MM.1S (cell line): ENCODE measurements around the gene FGD4.

ENCODE experiments used
- DNase-seq: peaks from one replicate; pipeline ENCODE4 v3.0.0-alpha.2; 2015
- H2AFZ ChIP-seq: fragments of 300-600 bp; sonication (generic); 2 replicates; pipeline ENCODE4 v1.6.0; 2016; ENCODE audit warnings: antibody characterized with exemption, low read length
- H3F3A ChIP-seq: fragments of 300-600 bp; sonication (generic); 2 replicates; pipeline ENCODE4 v1.6.1; 2016; ENCODE audit warnings: mild to moderate bottlenecking, antibody characterized with exemption, low read length, moderate library complexity, mixed read lengths; ENCODE audit not compliant: insufficient read depth
- H3K27ac ChIP-seq: fragments of 300-600 bp; sonication (generic); 2 replicates; pipeline ENCODE4 v1.5.1; 2016; ENCODE audit warnings: mild to moderate bottlenecking, low read length
- H3K27me3 ChIP-seq: fragments of 300-600 bp; sonication (generic); replicated peaks from 2 replicates; pipeline ENCODE4 v1.6.0; 2016; ENCODE audit warnings: low read length; ENCODE audit not compliant: insufficient read depth
- H3K36me3 ChIP-seq: fragments of 300-600 bp; sonication (generic); replicated peaks from 2 replicates; pipeline ENCODE4 v1.6.1; 2016; ENCODE audit warnings: mild to moderate bottlenecking, low read length, mixed read lengths; ENCODE audit not compliant: insufficient read depth
- H3K4me1 ChIP-seq: fragments of 300-600 bp; sonication (generic); 2 replicates; pipeline ENCODE4 v1.6.1; 2016; ENCODE audit warnings: low read length, mixed read lengths
- H3K4me2 ChIP-seq: fragments of 300-600 bp; sonication (generic); 2 replicates; pipeline ENCODE4 v1.6.0; 2016; ENCODE audit warnings: low read depth, low read length
- H3K4me3 ChIP-seq: fragments of 300-600 bp; sonication (generic); 2 replicates; pipeline ENCODE4 v1.5.1; 2016; ENCODE audit warnings: low read length, mixed read lengths
- H3K79me2 ChIP-seq: fragments of 300-600 bp; sonication (generic); 2 replicates; pipeline ENCODE4 v1.6.1; 2016; ENCODE audit warnings: mixed run types, low read length, mixed read lengths
- H3K9ac ChIP-seq: fragments of 300-600 bp; sonication (generic); 2 replicates; pipeline ENCODE4 v1.6.1; 2016; ENCODE audit warnings: low read length, mixed read lengths
- H3K9me2 ChIP-seq: fragments of 300-600 bp; sonication (generic); replicated peaks from 2 replicates; pipeline ENCODE4 v1.6.1; 2016; ENCODE audit warnings: mild to moderate bottlenecking, low read length, mixed read lengths; ENCODE audit not compliant: insufficient read depth
- H3K9me3 ChIP-seq: fragments of 300-600 bp; sonication (generic); replicated peaks from 2 replicates; pipeline ENCODE4 v1.6.1; 2016; ENCODE audit warnings: mild to moderate bottlenecking, low read length, mixed read lengths; ENCODE audit not compliant: insufficient read depth
- H4K20me1 ChIP-seq: fragments of 300-600 bp; sonication (generic); 2 replicates; pipeline ENCODE4 v1.6.1; 2016; ENCODE audit warnings: mild to moderate bottlenecking, low read length, moderate library complexity, mixed read lengths; ENCODE audit not compliant: insufficient read depth
- EZH2 ChIP-seq: fragments of 300-600 bp; sonication (generic); optimal IDR thresholded peaks from 2 replicates; pipeline ENCODE3; 2017; ENCODE audit warnings: low read depth, mild to moderate bottlenecking, antibody characterized with exemption, low read length, mixed read lengths
- EZH2phosphoT487 ChIP-seq: fragments of 300-600 bp; sonication (generic); IDR thresholded peaks from 2 replicates; pipeline ENCODE4 v1.6.1; 2018; ENCODE audit warnings: antibody characterized with exemption, low read length
- TF ChIP-seq, protein P1 (sequence below): fragments of 300-600 bp; sonication (generic); IDR thresholded peaks from 2 replicates; pipeline ENCODE4 v1.5.1; 2016; ENCODE audit warnings: antibody characterized with exemption, low read length, mixed read lengths

The FGD4 gene

DNA sequence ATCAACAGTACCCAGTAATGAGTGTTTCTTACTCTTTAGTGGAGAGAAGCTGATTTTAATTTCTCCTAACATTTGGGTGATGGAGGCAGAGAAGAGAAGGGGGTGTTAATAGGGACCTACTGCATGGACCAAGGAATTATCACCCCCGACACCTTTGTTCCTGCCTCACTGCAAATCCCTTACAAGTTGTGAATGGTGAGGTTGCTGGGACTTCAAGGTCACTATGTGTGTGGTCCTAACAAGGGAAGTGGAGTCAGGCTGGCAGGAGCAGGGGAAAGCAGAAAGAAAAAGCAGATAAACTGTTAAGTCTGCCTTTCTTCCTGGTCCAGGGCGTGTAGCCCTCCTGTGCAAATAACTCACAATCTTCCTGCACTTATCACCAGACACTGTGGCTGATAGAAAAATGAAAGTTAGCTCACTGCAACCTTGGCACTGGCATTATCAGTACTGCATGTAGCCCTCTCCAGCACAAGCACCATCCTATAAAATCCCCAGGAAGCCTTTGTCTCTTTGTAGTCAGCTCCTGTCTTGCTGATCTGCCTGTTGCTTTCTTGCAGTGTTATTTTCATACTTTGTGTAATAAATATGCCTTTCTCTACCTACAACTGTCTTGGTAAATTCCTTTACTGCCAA, 167.4 kb downstream of the FGD4 start:
- Histone ChIP-seq H3K4me1 (no peaks in the 10 kb centered on the region; the same call in 1 of the 2 replicates), H3F3A (no peaks in the 10 kb centered on the region), H3K9me2 (no peaks in the 10 kb centered on the region), H3K4me3 (no peak overlapping the region), H3K27ac (no peak overlapping the region), H3K9ac (no peak overlapping the region), H3K27me3 (no peaks in the 10 kb centered on the region), H3K36me3 (peaks cover 12% of the 10 kb centered on the region; the same call in 1 of the 2 replicates), H2AFZ (no peak overlapping the region), H4K20me1 (no peaks in the 10 kb centered on the region), H3K9me3 (no peaks in the 10 kb centered on the region), H3K4me2 (no peak overlapping the region), H3K79me2 (peaks cover 85% of the 10 kb centered on the region)
- TF ChIP-seq EZH2phosphoT487: no peak
- TF ChIP-seq, protein P1, sequence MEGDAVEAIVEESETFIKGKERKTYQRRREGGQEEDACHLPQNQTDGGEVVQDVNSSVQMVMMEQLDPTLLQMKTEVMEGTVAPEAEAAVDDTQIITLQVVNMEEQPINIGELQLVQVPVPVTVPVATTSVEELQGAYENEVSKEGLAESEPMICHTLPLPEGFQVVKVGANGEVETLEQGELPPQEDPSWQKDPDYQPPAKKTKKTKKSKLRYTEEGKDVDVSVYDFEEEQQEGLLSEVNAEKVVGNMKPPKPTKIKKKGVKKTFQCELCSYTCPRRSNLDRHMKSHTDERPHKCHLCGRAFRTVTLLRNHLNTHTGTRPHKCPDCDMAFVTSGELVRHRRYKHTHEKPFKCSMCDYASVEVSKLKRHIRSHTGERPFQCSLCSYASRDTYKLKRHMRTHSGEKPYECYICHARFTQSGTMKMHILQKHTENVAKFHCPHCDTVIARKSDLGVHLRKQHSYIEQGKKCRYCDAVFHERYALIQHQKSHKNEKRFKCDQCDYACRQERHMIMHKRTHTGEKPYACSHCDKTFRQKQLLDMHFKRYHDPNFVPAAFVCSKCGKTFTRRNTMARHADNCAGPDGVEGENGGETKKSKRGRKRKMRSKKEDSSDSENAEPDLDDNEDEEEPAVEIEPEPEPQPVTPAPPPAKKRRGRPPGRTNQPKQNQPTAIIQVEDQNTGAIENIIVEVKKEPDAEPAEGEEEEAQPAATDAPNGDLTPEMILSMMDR: no peak
- TF ChIP-seq EZH2: no peak
- DNase-seq: no peak

GRCh38 chr12:32567296-32567674, 167.9 kb downstream of the FGD4 start:
- H4K20me1 ChIP-seq: no peaks in the 10 kb centered on the region
- H3K4me2 ChIP-seq: no peak overlapping the region
- no peak overlapping the region for H3K9ac ChIP-seq
- TF ChIP-seq EZH2phosphoT487 (no peak), EZH2 (no peak)
- TF ChIP-seq, protein P1: no peak
- no peaks in the 10 kb centered on the region for H3K9me2 ChIP-seq
- no peaks in the 10 kb centered on the region for H3K27me3 ChIP-seq
- no peaks in the 10 kb centered on the region for H3F3A ChIP-seq
- H2AFZ ChIP-seq: no peak overlapping the region
- H3K27ac ChIP-seq: no peak overlapping the region
- peaks cover 85% of the 10 kb centered on the region for H3K79me2 ChIP-seq
- no peaks in the 10 kb centered on the region for H3K9me3 ChIP-seq
- H3K4me1 ChIP-seq: no peaks in the 10 kb centered on the region
- DNase-seq: no peak
- peaks cover 8% of the 10 kb centered on the region; the same call in 1 of the 2 replicates for H3K36me3 ChIP-seq
- H3K4me3 ChIP-seq: no peak overlapping the region

GRCh38 chr12:32568228-32568627, 168.9 kb downstream of the FGD4 start:
- no peak for DNase-seq
- Histone ChIP-seq H4K20me1 (no peaks in the 10 kb centered on the region), H3K36me3 (peaks cover 8% of the 10 kb centered on the region; the same call in 1 of the 2 replicates), H3K4me2 (no peak overlapping the region), H3K4me1 (no peaks in the 10 kb centered on the region), H3K9ac (no peak overlapping the region), H3K9me2 (no peaks in the 10 kb centered on the region), H3K79me2 (peaks cover 93% of the 10 kb centered on the region), H3K4me3 (no peak overlapping the region), H3K27me3 (no peaks in the 10 kb centered on the region), H3F3A (no peaks in the 10 kb centered on the region), H3K27ac (no peak overlapping the region), H2AFZ (no peak overlapping the region), H3K9me3 (no peaks in the 10 kb centered on the region)
- no peak for TF ChIP-seq EZH2phosphoT487
- TF ChIP-seq, protein P1: no peak
- no peak for TF ChIP-seq EZH2
